ENCODE measurements around the gene SYNJ2.
A peak's percentile ranks its signal among the peaks of the same experiment; 100 is the strongest.

SYNJ2 gene

DNA sequence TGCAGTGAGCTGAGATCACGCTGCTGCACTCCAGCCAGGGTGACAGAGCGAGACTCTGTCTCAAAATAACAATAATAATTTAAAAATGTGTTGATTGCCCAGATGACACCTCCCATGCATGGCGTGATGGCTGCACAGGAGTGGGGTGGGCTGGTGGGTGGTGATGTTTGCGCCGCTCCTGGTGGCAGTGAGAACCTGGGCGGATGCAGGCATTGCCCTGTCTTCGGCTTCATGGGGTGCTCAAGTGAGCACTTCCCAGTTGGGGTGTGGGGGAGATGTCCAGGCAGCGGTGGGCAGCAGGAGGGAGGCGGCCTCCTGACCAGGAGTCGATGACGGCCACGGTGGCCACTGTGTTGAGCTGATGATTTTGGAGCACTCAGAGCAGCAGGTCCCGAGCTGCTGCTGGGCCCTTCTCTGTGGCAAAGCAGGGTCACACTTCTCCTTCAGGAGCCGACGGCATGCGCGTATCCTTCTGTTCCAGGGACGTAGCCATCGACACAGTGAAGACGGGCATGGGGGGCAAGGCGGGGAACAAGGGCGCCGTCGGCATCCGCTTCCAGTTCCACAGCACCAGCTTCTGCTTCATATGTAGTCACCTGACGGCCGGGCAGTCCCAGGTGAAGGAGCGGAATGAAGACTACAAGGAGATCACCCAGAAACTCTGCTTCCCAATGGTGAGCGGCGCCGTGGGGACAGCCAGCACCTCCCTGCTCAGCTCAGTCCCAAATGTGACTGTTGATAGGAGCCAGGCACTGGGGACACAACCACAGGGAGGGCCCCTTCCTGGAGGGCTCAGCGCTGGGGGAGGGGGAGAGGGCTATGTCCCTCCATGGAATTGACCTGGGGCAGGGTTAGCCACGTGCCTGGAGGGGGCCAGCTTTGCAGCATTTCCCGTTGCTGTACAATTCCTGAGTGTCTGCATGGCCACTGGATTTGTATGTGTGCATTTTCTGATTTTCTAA lies 89.7 kb downstream of the SYNJ2 start:
- no peak for DNase-seq (ENCODE audit: low read depth in 2 of 2, low spot score in 1 of 2)

DNA sequence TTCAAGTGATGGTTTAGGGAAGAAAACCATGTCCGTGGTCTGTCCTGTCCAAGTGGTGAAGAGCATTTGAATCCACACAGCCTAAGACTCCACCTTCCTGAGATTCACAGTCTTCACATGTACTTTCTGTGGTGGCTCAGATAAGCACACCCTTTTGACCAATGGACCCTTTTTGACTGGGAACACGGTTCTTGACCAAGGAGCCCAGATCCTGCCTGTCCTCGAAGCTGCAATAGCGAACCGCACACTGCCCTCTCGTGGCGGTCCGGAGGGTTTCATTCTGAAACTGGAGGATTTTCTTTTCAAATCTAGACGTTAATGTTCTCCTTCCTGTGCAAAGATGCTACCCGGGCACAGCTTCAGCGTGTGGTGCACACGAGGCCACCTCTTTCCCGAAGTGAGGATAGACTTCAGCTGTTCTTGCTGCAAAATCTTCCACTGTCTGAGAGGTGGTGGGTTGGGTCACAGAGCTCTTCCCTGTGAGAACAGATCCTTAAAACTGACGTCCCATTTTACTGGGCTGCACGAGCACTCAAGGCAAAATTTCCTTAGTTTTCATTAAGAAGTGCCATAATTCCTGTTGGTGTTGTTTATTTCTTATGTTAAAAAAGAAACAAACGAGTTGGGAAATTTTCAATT lies 90.5 kb downstream of the SYNJ2 start:
- peak; percentile 32 to 55 for DNase-seq (ENCODE audit: low read depth in 2 of 2, low spot score in 1 of 2)

DNA sequence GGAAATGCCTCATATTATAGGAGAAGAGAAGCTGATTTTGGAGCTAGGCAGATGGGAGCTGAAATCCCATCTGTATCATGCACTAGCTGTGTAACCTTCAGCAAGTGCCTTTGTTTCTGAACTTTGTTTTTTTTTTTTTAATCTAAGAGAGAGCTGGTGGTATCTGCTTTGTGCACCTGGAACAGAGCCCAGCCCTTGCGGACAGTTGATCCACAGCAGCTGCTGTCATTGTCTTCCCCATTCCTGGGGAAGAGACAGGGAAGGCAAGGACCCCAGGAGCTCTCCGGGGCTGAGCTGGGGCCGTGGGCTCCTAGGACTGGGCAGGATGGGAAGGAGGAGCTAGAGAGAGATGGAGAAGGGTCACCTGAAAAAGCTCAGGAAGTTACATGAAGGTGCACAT lies 92.1 kb downstream of the SYNJ2 start:
- no peak for DNase-seq (ENCODE audit: low read depth in 2 of 2, low spot score in 1 of 2)

DNA sequence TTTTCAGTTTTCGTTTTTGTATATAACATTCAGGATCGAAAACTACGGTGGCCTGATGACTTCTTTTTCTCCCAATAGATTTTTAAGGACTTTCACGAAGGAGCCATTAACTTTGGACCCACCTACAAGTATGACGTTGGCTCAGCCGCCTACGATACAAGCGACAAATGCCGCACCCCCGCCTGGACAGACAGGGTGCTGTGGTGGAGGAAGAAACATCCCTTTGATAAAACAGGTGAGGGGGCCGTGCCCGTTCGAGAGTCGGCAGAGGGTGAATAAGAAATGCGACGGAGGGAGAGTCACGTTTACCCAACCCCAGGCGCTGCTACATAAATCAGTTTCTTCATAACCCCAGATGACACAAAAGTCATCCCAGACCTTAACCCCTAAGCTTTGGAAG lies 94.9 kb downstream of the SYNJ2 start:
- DNase-seq (ENCODE audit: low read depth in 2 of 2, low spot score in 1 of 2) = no peak

DNA sequence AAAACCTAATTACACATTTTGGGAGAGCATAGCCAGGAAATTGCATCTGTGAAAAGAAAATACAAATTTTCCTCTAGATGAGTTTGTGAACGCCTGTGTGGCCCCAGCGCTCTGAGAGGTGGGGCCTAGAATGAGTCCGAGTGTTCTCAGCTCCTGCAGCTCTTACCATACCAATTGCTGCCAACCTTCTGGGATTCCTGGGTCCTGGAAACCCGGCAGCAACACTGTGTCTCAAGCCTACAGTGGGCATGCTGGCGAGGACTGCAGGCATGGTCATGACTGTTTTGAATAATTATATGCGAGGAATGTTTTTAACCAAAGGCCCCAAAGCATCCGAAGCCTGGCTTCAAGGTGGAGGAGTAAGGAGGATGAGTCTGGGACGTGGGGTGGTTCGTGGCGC lies 96.0 kb downstream of the SYNJ2 start:
- no peak for DNase-seq (ENCODE audit: low read depth in 2 of 2, low spot score in 1 of 2)

DNA sequence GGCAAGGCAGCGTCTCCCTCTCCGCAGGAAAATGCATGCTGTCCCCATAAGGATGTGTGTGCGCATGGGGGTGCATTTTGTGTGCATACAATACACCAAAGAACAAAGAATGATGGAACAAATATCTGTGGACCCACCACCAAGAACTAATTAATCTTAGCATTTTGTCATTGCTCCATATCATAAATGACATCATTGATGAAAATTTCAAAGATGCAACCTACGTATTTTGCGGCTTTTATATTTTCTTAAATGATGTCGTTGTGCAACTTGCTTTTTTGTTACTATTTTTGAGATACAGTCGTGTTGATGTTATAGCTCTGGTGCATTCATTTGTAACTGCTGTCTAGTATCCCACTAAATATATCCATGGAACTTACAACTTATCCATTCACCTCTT lies 96.7 kb downstream of the SYNJ2 start:
- no peak for DNase-seq (ENCODE audit: low read depth in 2 of 2, low spot score in 1 of 2)

DNA sequence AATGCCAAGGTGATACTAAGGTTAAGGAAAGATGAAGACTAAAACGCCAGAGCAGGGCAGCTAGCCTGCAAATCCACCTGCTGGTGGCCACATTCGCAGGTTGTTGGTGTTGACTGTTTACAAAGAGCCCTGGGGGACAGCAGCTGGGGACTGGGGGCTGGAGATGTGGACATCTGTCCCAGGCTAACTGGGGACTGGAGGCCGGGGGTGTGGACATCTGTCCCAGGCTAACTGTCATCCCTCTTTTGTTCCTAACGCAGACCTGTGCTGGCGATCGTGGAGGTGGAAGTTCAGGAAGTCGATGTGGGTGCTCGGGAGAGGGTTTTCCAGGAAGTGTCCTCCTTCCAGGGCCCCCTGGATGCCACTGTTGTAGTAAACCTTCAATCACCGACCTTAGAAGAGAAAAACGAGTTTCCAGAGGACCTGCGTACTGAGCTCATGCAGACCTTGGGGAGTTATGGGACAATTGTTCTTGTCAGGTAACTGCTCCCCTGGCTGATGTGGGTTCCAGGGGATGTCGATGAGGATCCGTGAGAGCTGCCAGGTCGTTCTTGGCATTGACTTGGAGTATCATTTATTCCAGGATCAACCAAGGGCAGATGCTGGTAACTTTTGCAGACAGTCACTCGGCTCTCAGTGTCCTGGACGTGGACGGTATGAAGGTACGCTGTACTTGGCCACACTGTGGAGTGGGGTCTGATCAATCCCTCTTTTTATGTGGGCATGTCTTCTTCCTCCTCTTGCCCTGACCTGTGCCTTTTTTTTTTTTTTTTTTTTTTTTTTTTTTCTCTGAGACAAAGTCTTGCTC lies 99.4 kb downstream of the SYNJ2 start:
- no peak for DNase-seq (ENCODE audit: low read depth in 2 of 2, low spot score in 1 of 2)

DNA sequence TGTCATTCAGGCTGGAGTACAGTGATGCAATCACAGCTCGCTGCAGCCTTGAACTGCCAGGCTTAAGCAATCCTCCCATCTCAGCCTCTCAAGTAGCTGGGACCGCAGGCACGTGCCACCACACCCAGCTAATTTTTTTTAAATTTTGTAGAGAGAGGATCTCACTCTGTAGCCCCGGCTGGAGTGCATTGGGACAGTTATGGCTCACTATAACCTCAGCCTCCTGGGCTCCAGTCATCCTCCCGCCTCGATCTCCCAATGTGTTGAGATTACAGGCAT lies 99.9 kb downstream of the SYNJ2 start:
- DNase-seq (ENCODE audit: low read depth in 2 of 2, low spot score in 1 of 2) = no peak

DNA sequence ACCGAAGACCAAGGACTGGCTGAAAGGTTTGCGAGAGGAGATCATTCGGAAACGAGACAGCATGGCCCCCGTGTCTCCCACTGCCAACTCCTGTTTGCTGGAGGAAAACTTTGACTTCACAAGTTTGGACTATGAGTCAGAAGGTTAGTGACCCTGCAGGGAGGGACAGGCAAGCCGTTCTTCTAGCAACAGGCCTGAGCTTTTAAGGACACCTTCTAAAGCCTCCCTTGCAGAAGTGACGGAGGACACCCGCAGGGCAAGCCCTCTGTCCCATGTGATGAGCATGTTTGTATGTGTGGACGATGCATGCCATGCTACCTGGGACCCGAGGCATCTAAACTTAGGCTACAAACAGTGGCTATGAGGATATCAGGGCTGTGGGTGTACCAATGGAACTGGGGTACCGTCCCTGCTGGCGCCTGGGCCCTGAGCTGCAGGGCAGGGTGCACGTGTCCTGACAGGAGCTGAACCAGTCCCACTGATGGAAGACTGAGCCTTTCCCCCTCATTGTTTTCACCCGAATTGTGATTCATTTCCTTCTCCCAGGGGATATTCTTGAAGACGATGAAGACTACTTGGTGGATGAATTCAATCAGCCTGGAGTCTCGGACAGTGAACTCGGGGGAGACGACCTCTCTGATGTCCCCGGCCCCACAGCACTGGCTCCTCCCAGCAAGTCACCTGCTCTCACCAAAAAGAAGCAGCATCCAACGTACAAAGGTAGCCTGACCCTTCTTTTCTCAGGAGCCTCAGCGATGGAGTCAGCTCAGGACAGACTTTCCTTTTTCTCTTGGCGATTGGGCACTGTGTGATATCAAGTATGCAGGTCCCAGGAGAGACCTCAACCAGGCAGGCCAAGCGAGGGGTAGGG lies 102.0 kb downstream of the SYNJ2 start:
- no peak for DNase-seq (ENCODE audit: low read depth in 2 of 2, low spot score in 1 of 2)

DNA sequence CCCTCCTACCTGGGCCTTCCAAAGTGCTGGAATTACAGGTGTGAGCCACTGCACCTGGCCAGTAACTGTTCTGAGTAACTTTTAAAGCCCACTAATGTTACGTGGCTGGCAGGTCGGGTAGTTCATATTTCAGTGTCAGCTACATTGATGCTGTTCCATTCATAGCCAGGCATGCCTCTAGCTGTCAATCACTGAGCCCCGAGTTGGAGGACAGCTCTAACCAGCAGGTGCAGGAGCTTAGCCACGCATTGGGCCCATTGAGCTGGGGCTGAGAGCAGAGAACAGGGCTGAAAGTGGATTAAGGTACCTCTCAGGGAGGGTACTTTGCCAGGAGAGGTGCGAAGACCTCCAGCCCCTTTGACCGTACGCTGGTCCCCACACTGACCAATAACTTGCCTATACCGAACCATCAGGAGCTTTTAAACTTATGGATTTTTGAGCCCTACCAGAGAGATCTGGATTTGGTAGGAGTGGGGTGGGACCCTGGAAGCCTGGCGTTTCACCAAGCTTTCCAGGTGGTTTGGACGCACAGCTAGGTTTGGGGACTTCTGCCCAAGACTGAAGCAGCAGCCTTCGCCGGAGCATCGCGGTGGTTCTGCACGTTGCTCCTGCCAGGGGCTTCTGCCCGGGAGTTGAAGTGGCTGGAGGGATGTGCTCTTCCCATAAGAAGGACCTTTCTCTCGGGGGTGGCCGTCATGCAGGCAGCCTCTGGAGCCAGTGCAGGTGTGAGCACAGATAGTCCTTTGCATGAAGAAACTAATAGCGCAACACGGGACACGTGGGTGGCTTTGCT lies 103.8 kb downstream of the SYNJ2 start:
- no peak for DNase-seq (ENCODE audit: low read depth in 2 of 2, low spot score in 1 of 2)

DNA sequence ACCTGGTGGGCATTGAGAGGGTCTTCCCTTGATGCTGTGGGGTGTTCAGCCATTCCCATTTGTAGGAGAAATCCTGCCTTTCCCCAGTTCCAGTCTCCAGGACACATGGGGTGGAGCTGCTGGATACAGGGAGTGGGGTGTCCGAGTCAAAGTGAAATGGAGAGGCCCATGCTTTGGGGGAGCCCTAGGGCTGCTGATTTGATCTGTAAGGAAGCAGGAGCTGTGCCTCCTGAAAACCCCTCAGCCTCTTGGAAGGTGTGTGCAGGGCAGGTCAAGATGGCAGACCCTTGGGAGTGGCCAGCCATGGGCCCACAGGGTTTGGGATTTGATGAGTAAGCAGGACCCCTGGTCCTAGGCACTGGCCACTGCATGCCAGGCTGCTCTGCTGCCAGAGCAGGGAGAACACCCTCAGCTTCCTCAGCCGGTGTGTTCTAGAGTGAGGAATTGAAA lies 104.4 kb downstream of the SYNJ2 start:
- no peak for DNase-seq (ENCODE audit: low read depth in 2 of 2, low spot score in 1 of 2)

DNA sequence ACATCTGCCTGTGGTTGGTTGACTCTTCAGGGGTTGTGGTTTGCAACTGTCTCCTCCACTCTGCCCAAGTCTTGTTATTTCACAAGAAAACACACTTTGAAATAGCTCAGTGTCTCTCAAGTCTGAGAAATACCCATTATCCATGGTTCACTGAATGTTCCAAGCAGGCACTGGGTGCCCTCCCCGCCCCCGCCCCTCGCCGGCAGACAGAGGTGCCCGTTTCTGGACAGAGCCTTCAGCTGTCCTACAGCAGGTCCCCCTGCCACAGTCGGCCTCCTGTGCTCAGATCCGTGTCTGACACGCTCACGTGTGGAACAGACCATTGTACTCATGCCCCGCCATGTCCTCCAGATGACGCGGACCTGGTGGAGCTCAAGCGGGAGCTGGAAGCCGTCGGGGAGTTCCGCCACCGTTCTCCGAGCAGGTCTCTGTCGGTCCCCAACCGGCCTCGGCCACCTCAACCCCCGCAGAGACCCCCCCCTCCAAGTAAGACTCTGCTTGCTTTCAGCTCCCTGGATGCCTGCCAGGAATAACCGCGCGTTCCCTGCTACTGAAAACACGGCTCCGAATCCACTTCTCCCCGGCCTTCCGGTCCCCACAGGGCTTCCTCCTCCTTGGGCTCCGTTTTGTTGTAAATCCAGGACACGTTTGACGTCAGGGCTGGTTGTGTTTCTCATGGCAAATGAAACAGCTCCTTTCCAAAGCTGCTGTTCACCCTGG lies 105.0 kb downstream of the SYNJ2 start:
- DNase-seq (ENCODE audit: low read depth in 2 of 2, low spot score in 1 of 2) = no peak

DNA sequence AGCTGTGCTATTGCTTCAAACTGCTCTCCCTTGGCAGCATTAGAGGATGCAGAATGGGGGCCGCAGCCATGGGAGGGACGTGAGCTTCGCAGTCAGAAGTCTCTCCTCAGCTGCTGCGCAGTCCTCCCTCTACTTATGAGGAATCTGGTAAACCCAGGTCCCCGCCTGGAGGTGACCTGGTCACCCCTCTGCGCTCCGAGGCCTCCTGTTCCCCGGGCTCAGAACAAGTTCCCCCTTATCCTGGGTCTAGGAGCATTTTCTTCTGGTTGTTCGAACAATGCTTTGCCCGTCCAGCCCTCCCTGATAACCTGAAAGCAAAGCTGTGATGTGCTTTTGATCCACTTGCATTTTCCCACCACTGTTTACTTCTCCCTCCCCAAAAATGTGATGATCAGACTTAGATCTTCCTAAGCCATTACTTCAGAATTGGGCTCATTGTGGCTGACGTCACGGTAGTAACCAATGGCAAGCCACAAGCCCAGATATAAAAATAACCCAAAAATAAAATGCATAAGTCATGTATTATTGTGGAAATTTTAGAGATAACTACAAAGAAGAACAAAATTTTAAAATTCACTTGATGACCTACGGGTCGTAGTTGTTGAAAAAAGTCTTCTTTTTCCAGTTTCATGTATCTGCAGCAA lies 105.7 kb downstream of the SYNJ2 start:
- no peak for DNase-seq (ENCODE audit: low read depth in 2 of 2, low spot score in 1 of 2)

DNA sequence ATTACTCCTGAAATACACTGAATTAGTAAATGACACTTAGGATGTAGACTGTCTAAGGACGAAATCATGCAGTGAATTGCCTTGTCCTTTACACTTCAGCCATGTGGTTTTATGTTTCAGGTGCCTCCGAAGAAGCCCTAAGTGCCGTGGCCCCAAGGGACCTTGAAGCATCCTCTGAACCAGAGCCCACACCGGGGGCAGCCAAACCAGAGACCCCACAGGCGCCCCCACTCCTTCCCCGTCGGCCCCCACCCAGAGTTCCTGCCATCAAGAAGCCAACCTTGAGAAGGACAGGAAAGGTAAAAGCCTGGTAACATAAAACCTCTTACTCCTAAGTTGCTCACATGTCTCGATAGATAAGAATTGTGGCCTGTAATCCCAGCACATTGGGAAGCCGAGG lies 111.1 kb downstream of the SYNJ2 start:
- no peak for DNase-seq (ENCODE audit: low read depth in 2 of 2, low spot score in 1 of 2)

DNA sequence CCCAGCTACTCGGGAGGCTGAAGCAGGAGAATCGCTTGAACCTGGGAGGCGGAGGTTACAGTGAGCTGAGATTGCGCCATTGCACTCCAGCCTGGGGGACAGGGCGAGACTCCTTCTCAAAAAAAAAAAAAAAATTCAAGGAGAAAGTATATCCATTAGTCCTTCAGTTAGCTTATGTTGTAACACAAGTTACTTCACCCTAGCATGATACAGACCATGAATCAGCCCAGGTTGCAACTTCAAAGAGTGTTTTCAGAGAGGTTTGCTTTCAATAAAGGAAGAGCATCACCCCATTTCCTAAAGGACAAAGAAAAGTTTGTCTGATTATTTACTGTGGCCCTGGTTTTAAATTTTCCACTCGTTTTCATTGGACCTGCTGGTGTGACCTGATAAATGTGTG lies 113.4 kb downstream of the SYNJ2 start:
- no peak for DNase-seq (ENCODE audit: low read depth in 2 of 2, low spot score in 1 of 2)

DNA sequence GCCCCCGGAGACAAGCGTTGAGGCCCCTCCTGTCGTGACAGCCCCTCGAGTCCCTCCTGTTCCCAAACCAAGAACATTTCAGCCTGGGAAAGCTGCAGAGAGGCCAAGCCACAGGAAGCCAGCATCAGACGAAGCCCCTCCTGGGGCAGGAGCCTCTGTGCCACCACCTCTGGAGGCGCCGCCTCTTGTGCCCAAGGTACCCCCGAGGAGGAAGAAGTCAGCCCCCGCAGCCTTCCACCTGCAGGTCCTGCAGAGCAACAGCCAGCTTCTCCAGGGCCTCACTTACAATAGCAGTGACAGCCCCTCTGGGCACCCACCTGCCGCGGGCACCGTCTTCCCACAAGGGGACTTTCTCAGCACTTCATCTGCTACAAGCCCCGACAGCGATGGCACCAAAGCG lies 114.0 kb downstream of the SYNJ2 start:
- no peak for DNase-seq (ENCODE audit: low read depth in 2 of 2, low spot score in 1 of 2)

DNA sequence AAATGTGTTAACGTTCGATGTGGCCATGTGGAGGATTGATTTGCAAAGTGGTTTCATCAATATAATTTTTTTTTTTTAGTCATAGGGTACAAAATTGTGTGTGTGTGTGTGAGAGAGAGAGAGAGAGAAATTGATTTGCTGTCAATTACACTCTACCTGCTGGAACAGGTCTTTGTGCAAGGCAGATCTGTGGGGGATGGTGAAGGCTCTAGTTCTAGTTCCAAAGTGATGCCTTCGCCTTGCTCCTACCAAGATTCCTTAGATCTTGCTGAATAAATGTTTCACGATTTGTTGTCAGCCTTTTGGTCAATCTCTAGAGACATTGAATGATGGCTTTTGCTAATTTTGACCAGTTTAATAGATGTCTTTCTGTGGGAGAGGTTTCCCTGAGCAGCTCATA lies 121.6 kb downstream of the SYNJ2 start:
- no peak for DNase-seq (ENCODE audit: low read depth in 2 of 2, low spot score in 1 of 2)

DNA sequence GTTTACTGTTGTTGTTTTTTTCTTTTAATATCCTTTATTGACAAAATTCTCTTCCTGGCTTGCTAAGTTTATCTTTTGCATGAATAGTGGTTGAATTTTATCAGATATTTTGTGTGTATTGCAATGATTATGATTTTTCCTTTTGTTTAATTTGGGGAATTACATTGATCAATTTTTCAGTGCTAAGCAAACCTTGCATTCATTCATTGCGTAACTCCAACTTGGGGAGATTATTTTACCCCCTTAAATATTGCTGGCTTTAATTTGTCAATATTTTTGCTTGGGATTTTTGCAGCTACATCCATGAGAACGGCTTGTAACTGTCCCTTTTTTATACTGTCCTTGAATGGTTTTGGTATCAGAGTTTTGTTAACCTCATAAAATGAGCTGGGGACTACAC lies 123.0 kb downstream of the SYNJ2 start:
- DNase-seq (ENCODE audit: low read depth in 2 of 2, low spot score in 1 of 2) = no peak

DNA sequence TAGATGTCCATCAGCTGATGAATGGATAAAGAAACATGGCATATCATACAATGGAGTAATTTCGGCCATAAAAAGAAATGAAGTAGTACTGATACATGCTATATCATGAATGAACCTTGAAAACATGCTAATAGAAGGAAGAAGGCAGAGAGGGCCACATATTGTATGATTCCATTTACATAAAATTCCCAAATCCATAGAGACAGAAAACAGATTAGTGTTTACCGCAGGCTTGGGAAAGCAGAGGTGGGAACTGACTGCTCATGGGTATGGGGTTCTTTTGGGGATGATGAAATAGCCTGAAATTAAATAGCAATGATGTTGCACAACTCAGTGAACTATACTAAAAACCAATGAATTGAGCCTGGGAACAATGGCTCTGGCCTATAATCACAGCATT lies 128.1 kb downstream of the SYNJ2 start:
- no peak for DNase-seq (ENCODE audit: low read depth in 2 of 2, low spot score in 1 of 2)

Data from stimulated activated CD8-positive, alpha-beta memory T cell treated with anti-CD3 and anti-CD28 coated beads, Interleukin-4, amount 100 ng/mL, for 1 hour (primary cell).